ENCODE results near the gene TOGARAM1. TPM values are rescaled to one million over a fixed set of nuclear protein-coding genes. Genes with fewer than 3 reads are reported as not detected.

The TOGARAM1 gene
- total and polyA plus RNA-seq, 9 of the 15 experiments (the other 6 are each of a cell fraction or from before 2014, with no cell fraction given) = 1.3 to 6.4 (median 3.7) TPM

DNA sequence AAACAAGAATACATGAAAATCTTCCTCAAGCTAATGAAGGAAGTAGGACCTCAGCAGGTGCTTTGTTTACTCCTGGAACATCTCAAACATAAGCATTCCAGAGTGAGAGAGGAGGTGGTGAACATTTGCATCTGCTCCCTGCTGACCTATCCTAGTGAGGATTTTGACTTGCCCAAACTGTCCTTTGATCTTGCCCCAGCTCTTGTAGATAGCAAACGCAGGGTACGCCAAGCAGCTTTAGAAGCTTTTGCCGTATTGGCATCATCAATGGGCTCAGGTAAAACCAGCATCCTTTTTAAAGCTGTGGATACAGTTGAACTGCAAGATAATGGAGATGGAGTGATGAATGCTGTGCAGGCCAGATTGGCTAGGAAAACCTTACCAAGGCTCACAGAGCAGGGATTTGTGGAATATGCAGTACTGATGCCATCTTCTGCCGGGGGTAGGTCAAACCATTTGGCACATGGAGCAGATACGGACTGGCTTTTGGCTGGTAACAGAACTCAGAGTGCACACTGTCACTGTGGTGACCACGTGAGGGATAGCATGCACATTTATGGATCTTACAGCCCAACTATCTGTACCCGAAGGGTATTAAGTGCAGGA is 1.9 kb downstream of the TOGARAM1 start:
- intact Hi-C loops (cut with micrococcal nuclease) = loop anchor here (2.0 to 5.0 kb wide), 3 partner anchors 52 to 288 kb away; partner anchors contain the start of genes MIS18BP1 and PRPF39
- Histone ChIP-seq H3K79me2 (ENCODE audit: control insufficient read depth, insufficient read depth, low read length) (peaks cover 85% of the 10 kb centered on the region), H3K27me3 (ENCODE audit: control insufficient read depth in 2 of 2, insufficient read depth in 2 of 2, low read length in 2 of 2) (no peaks in the 10 kb centered on the region), H3K9me3 (replicated peaks; ENCODE audit: control insufficient read depth, insufficient read depth, low read depth, low read length) (no peaks in the 10 kb centered on the region), H3K27ac (ENCODE audit: extremely low read depth, low read depth, low read length) (no peak overlapping the region), H3K4me3 (peak overlapping the region; percentile 53), H3K36me3 (ENCODE audit: control insufficient read depth, insufficient read depth, low read length) (no peaks in the 10 kb centered on the region), H3K9ac (ENCODE audit: insufficient read depth in 1 of 2, low read depth in 2 of 2, low read length in 2 of 2) (peak overlapping the region; percentile 56 to 60; a peak in 3 of 4 replicates), H3K4me2 (ENCODE audit: insufficient read depth, low read length) (peak overlapping the region; percentile 90), H3K9me1 (ENCODE audit: control insufficient read depth, insufficient read depth, low read length) (no peaks in the 10 kb centered on the region), H2AFZ (ENCODE audit: low read depth, low read length) (no peak overlapping the region), H3K4me1 (replicated peaks in 1 of 2; ENCODE audit: control insufficient read depth in 2 of 2, insufficient read depth in 2 of 2, low read length in 2 of 2) (no peaks in the 10 kb centered on the region; a peak in 3 of 5 replicates), H4K20me1 (replicated peaks; ENCODE audit: control insufficient read depth, insufficient read depth, low read length) (0 out of 2 replicates have a peak, but pooled peaks cover 9% of the 10 kb centered on the region)
- TF ChIP-seq, protein P1, sequence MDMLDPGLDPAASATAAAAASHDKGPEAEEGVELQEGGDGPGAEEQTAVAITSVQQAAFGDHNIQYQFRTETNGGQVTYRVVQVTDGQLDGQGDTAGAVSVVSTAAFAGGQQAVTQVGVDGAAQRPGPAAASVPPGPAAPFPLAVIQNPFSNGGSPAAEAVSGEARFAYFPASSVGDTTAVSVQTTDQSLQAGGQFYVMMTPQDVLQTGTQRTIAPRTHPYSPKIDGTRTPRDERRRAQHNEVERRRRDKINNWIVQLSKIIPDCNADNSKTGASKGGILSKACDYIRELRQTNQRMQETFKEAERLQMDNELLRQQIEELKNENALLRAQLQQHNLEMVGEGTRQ (CRISPR knock-in tag; IDR thresholded peaks at IDR 0.05) = peak; percentile 55
- TF ChIP-seq KDM2B (CRISPR knock-in tag; IDR thresholded peaks at IDR 0.05) (no peak), RAD51 (IDR thresholded peaks at IDR 0.05; ENCODE audit: borderline replicate concordance, low read depth) (0 out of 2 replicates have a peak, but pooled peaks have one; percentile 18), NFXL1 (CRISPR knock-in tag; IDR thresholded peaks at IDR 0.05) (no peak), PYGO2 (tag; IDR thresholded peaks at IDR 0.05) (no peak)
- TF ChIP-seq, protein P2, sequence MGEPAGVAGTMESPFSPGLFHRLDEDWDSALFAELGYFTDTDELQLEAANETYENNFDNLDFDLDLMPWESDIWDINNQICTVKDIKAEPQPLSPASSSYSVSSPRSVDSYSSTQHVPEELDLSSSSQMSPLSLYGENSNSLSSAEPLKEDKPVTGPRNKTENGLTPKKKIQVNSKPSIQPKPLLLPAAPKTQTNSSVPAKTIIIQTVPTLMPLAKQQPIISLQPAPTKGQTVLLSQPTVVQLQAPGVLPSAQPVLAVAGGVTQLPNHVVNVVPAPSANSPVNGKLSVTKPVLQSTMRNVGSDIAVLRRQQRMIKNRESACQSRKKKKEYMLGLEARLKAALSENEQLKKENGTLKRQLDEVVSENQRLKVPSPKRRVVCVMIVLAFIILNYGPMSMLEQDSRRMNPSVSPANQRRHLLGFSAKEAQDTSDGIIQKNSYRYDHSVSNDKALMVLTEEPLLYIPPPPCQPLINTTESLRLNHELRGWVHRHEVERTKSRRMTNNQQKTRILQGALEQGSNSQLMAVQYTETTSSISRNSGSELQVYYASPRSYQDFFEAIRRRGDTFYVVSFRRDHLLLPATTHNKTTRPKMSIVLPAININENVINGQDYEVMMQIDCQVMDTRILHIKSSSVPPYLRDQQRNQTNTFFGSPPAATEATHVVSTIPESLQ (CRISPR knock-in tag; IDR thresholded peaks at IDR 0.05) = no peak
- TF ChIP-seq, protein P3, sequence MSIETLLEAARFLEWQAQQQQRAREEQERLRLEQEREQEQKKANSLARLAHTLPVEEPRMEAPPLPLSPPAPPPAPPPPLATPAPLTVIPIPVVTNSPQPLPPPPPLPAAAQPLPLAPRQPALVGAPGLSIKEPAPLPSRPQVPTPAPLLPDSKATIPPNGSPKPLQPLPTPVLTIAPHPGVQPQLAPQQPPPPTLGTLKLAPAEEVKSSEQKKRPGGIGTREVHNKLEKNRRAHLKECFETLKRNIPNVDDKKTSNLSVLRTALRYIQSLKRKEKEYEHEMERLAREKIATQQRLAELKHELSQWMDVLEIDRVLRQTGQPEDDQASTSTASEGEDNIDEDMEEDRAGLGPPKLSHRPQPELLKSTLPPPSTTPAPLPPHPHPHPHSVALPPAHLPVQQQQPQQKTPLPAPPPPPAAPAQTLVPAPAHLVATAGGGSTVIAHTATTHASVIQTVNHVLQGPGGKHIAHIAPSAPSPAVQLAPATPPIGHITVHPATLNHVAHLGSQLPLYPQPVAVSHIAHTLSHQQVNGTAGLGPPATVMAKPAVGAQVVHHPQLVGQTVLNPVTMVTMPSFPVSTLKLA (conservative IDR thresholded peaks at IDR 0.05) = peak in 1 of 2 experiments; percentile 37; a peak in 1 of 4 replicates
- TF ChIP-seq, protein P4, sequence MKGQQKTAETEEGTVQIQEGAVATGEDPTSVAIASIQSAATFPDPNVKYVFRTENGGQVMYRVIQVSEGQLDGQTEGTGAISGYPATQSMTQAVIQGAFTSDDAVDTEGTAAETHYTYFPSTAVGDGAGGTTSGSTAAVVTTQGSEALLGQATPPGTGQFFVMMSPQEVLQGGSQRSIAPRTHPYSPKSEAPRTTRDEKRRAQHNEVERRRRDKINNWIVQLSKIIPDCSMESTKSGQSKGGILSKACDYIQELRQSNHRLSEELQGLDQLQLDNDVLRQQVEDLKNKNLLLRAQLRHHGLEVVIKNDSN (CRISPR knock-in tag; IDR thresholded peaks at IDR 0.05) = peak; percentile 51
- BruUV-seq (replicated peaks) = no TSS peak
- WGBS (ENCODE audit: insufficient coverage, low coverage, missing lambda C conversion rate) = 1% methylated on average over 7 of the region's 7 CpGs
- in situ Hi-C loops (cut with MboI) = no loop called here
- FAIRE-seq (no peak), ATAC-seq (no peak), DNase-seq (ENCODE audit: extremely low read depth in 1 of 4, low spot score in 3 of 4) (peak in 1 of 4 experiments; percentile 6)
- ChIA-PET CTCF (ENCODE audit: low intra/inter-chr PET ratio) (no interaction called here), POLR2A (no interaction called here)
